Activated naive CD4-positive, alpha-beta T cell treated with anti-CD3 and anti-CD28 coated beads, Interleukin-2, amount 50 U/mL, for 72 hours (primary cell): ENCODE data around the gene AQP12A. TPM values are rescaled to one million over a fixed set of nuclear protein-coding genes. Genes with fewer than 3 reads are reported as not detected.
A peak's percentile ranks its signal among the peaks of the same experiment; 100 is the strongest.

Experiments used
- ATAC-seq, 2 donors: fragments of 150-1000 bp; cut with Tn5 transposase; 2 replicates each; pipeline ENCODE4 v1.10.0; 2021; ENCODE audit warnings: mild to moderate bottlenecking in 2 of 2, moderate library complexity in 2 of 2
- DNase-seq, 2 donors: peaks; one replicate each; pipeline ENCODE4 v3.0.0; 2021 to 2022; ENCODE audit warnings: low spot score in 2 of 2
- H3K27ac Mint-ChIP-seq, 2 donors: one replicate each; pipeline ENCODE4 v1.8.0; 2022; ENCODE audit warnings: mild to moderate bottlenecking in 2 of 2, mixed read lengths in 2 of 2
- H3K36me3 Mint-ChIP-seq, 2 donors: one replicate each; pipeline ENCODE4 v1.8.0; 2022; ENCODE audit warnings: mixed read lengths in 2 of 2
- H3K9me3 Mint-ChIP-seq, 2 donors: one replicate each; pipeline ENCODE4 v1.8.0; 2022; ENCODE audit warnings: mixed read lengths in 2 of 2
- total RNA-seq, 2 donors: library from RNA; stranded (reverse); gene quantifications; one replicate each; pipeline ENCODE4 v1.2.3, GENCODE V29; 2022

AQP12A gene
- total RNA-seq, 2 donors from 2014 or later: not detected

GRCh38 chr2:240736281-240737250, 44.9 kb downstream of the AQP12A start:
- H3K9me3 Mint-ChIP-seq: no peaks in the 10 kb centered on the region
- ATAC-seq: no peak
- no peak overlapping the region for H3K27ac Mint-ChIP-seq

DNA sequence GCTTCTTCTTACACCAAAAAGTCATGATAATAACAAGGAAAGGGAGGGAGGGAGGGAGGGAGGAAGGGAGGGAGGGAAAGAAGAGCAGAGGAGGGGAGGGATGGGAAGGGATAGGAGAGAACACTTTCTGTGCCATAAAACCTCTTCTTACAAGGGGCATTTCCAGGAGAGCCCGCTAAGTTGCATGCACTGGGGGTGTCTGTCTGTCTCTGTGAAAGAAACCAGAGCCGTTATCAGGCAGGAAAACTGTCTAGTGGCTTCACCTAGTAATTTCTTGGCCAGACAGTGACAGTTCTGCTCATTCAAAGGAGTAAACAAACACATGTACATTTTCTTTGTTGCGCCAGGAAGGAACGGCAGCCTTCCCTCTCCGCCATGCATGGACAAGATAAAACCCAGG, 45.8 kb downstream of the AQP12A start:
- DNase-seq (no peak), ATAC-seq (no peak)
- Mint-ChIP-seq H3K36me3 (no peaks in the 10 kb centered on the region), H3K27ac (peak overlapping the region in 1 of 2 donors; percentile 22), H3K9me3 (no peaks in the 10 kb centered on the region)

More at GRCh38 chr2:240736281-240737250, 44.9 kb downstream of the AQP12A start:
- no peaks in the 10 kb centered on the region for H3K36me3 Mint-ChIP-seq
- no peak for DNase-seq

DNA sequence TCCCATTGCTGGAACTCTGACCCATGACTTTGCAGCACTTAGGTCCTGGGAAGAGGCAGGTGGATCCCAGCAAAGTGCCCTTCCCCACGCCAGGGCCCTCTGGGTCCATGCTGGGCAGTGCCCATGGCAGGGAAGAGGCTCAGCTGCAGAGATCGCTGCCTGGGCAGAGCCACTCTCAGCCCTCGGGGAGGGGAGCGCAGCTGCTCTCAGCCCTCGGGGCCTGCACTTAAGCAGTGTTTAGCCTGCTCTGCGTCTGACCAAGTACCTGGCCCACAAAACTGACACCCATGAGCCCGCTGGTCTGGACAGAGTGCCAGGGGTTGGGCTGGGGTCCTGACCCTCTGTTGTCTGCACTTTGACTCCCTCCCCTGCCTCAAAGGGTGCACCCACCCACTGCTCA, 46.3 kb downstream of the AQP12A start:
- no peak for ATAC-seq
- no peak overlapping the region for H3K27ac Mint-ChIP-seq
- no peaks in the 10 kb centered on the region for H3K9me3 Mint-ChIP-seq
- DNase-seq: no peak
- H3K36me3 Mint-ChIP-seq: no peaks in the 10 kb centered on the region

- peak; percentile 56 to 57 for ATAC-seq
- Mint-ChIP-seq H3K9me3 (no peaks in the 10 kb centered on the region), H3K27ac (peak overlapping the region; percentile 20 to 75), H3K36me3 (no peaks in the 10 kb centered on the region)
- no peak for DNase-seq
Measured at GRCh38 chr2:240739797-240740196, 48.1 kb downstream of the AQP12A start.

- DNase-seq (no peak), ATAC-seq (no peak)
- no peak overlapping the region for H3K27ac Mint-ChIP-seq
- no peaks in the 10 kb centered on the region for H3K36me3 Mint-ChIP-seq
- no peaks in the 10 kb centered on the region for H3K9me3 Mint-ChIP-seq
Measured at GRCh38 chr2:240741091-240741490, 49.4 kb downstream of the AQP12A start.

- DNase-seq: no peak
- no peaks in the 10 kb centered on the region for H3K36me3 Mint-ChIP-seq
- no peaks in the 10 kb centered on the region for H3K9me3 Mint-ChIP-seq
- H3K27ac Mint-ChIP-seq: no peak overlapping the region
- ATAC-seq: no peak
Measured at GRCh38 chr2:240742602-240743095, 51.0 kb downstream of the AQP12A start.

GRCh38 chr2:240745456-240745855, 53.8 kb downstream of the AQP12A start:
- Mint-ChIP-seq H3K9me3 (no peaks in the 10 kb centered on the region), H3K36me3 (no peaks in the 10 kb centered on the region), H3K27ac (peak overlapping the region; percentile 48 to 79)
- no peak for ATAC-seq
- DNase-seq: no peak

DNA sequence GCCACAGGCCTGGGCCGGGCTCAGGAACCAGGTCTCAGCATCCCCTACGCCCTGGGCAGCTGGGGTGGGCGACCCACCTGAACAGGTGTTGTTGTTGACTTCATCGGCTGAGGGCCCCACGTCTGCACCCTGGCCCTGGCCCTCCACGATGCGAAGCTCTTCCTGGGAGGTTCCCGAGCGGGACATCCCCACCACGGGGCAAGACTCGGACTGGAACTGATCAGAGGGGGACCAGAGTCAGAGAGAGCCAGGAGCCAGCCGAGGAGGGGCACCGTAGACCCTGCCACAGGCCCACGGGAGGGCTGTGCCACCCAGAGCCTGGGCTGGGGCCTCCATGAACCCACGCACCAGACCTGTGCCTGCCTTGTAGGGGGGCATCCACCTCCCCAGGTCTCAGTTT, 54.3 kb downstream of the AQP12A start:
- Mint-ChIP-seq H3K36me3 (no peaks in the 10 kb centered on the region), H3K27ac (no peak overlapping the region), H3K9me3 (no peaks in the 10 kb centered on the region)
- ATAC-seq (no peak), DNase-seq (no peak)

DNA sequence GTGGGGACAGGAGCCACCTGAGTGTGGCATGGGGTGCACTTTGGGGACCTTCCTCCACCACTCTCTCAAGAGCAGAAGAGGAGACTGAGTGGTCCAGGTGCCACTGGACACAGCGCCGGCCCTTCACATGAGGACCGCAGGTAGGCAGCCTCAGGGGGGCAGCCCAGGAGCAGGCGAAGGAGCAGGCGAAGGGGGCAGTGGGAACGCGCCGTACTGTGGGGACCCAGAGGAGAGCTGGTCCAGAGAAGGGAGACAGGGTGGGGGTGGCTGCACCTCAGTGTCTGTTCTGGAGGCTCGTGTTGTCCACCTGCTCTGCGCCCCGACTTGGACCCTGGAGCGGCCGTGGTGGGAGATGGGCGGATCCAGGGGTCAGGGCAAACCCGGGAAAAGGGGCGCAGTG, 55.0 kb downstream of the AQP12A start:
- H3K9me3 Mint-ChIP-seq: no peaks in the 10 kb centered on the region

GRCh38 chr2:240747256-240747655, 55.6 kb downstream of the AQP12A start:
- no peaks in the 10 kb centered on the region for H3K36me3 Mint-ChIP-seq
- no peaks in the 10 kb centered on the region for H3K9me3 Mint-ChIP-seq
- no peak overlapping the region for H3K27ac Mint-ChIP-seq
- no peak for ATAC-seq
- DNase-seq: no peak

More for the DNA sequence above, 55.0 kb downstream of the AQP12A start:
- DNase-seq (no peak), ATAC-seq (no peak)
- Mint-ChIP-seq H3K27ac (no peak overlapping the region), H3K36me3 (no peaks in the 10 kb centered on the region)

Other genes with a start within 250 kb of the AQP12A start
- gene ANKMY1, start 133.9 kb upstream of the AQP12A start, total RNA-seq: 10 to 100 TPM; 15.4 to 22.1 TPM
- gene DUSP28, start 131.5 kb upstream of the AQP12A start, total RNA-seq: 1 to 10 TPM; 3.8 to 5.4 TPM
- 10 to 100 TPM; 22.6 to 51.2 TPM for gene RNPEPL1, start 123.4 kb upstream of the AQP12A start, total RNA-seq
- 10 to 100 TPM; 28.9 to 39.0 TPM for gene CAPN10, start 105.1 kb upstream of the AQP12A start, total RNA-seq
- 1 to 10 TPM; 1.5 to 7.9 TPM for gene GPR35, start 66.4 kb upstream of the AQP12A start, total RNA-seq
- not detected for gene AQP12B, start 9.0 kb upstream of the AQP12A start, total RNA-seq
- gene KIF1A, start 128.4 kb downstream of the AQP12A start, total RNA-seq: 1 to 10 TPM; 2.1 to 6.6 TPM
- gene AGXT, start 177.0 kb downstream of the AQP12A start, total RNA-seq: not detected
- not detected for gene MAB21L4, start 204.3 kb downstream of the AQP12A start, total RNA-seq
- not detected for gene CROCC2, start 214.5 kb downstream of the AQP12A start, total RNA-seq